ENCODE measurements around the gene VWCE. TPM values are rescaled to one million over a fixed set of nuclear protein-coding genes. Genes with fewer than 3 reads are reported as not detected.

VWCE gene, protein sequence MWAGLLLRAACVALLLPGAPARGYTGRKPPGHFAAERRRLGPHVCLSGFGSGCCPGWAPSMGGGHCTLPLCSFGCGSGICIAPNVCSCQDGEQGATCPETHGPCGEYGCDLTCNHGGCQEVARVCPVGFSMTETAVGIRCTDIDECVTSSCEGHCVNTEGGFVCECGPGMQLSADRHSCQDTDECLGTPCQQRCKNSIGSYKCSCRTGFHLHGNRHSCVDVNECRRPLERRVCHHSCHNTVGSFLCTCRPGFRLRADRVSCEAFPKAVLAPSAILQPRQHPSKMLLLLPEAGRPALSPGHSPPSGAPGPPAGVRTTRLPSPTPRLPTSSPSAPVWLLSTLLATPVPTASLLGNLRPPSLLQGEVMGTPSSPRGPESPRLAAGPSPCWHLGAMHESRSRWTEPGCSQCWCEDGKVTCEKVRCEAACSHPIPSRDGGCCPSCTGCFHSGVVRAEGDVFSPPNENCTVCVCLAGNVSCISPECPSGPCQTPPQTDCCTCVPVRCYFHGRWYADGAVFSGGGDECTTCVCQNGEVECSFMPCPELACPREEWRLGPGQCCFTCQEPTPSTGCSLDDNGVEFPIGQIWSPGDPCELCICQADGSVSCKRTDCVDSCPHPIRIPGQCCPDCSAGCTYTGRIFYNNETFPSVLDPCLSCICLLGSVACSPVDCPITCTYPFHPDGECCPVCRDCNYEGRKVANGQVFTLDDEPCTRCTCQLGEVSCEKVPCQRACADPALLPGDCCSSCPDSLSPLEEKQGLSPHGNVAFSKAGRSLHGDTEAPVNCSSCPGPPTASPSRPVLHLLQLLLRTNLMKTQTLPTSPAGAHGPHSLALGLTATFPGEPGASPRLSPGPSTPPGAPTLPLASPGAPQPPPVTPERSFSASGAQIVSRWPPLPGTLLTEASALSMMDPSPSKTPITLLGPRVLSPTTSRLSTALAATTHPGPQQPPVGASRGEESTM
- total RNA-seq, result 1 to 10 TPM in 1 of 4 donors, under 1 TPM in 1, not detected in 2; 0.85 to 1.2 TPM

DNA sequence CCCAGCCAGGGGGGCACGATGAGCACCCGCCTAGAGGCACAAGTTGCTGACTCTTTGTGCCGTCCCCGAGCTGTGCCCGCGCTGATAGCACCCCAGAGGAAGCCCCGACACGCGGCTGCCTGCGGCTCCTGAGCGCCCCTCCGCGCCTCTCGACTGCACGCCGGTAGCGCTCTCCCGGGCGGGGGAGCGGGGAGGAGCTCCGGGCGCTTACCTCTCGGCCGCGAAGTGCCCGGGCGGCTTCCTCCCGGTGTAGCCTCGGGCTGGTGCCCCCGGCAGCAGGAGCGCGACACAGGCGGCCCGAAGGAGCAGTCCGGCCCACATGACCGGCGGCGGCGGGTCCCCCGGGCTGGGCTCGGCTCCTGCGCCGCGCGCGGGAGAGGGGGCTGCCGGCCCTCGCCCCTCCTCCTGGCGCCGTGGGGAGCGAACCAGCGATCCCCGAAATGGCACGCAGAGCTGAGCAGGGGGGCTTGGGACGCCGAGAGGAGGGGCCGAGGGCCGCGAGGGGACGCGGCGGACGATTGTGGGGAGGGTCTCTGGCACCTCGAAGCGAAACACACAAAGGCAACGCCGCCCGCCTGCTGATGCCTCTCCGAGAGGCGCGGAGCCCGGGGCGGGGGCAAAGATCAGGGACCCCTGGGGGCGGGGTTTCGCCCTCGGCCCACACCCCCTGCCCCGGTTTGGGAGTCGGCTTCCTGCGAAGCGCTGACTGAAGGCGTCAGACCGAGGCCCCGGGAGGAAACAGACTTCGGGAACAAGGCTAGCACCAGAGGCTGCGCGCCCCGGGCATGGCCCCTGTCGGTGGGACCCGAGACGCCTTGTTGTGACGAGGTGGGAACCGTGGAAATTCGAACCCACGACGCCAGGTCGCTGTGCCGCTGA, at the start of gene VWCE:
TSS of gene VWCE (minus strand) at position 600 of the 879 bp plus-strand sequence. CDS start at position 321, 279 bp downstream.
- DNase-seq, result peak; percentile 18 to 73 (median 64)
- Histone ChIP-seq H3K27me3 (peaks cover 0 to 12% of the 10 kb centered on the region in 2 donors), H3K9me3 (no peaks in the 10 kb centered on the region), H3K4me1 (peaks cover 0 to 28% (median 16%) of the 10 kb centered on the region in 4 donors), H3K27ac (peak within 1 kb of the TSS in 1 of 4 donors; percentile 5), H3K36me3 (peaks cover 0 to 12% (median 0%) of the 10 kb centered on the region in 3 donors), H3K4me3 (peak within 1 kb of the TSS; percentile 40 to 66 (median 60))
- TF ChIP-seq CTCF (IDR thresholded peaks at IDR 0.05), result peak in 2 of 6 experiments; percentile 11 to 14
- no peak for TF ChIP-seq POLR2A (IDR thresholded peaks at IDR 0.05)

GRCh38 chr11:61343792-61344745, 49.0 kb upstream of the VWCE start:
- Histone ChIP-seq H3K4me3 (no peak overlapping the region), H3K4me1 (peaks cover 0 to 3% (median 0%) of the 10 kb centered on the region in 4 donors), H3K27me3 (no peaks in the 10 kb centered on the region), H3K27ac (no peak overlapping the region), H3K36me3 (peaks cover 0 to 74% (median 0%) of the 10 kb centered on the region in 3 donors), H3K9me3 (no peaks in the 10 kb centered on the region)
- no peak for DNase-seq
- TF ChIP-seq CTCF (IDR thresholded peaks at IDR 0.05) (no peak), POLR2A (IDR thresholded peaks at IDR 0.05) (no peak)

GRCh38 chr11:61342207-61342803, 47.2 kb upstream of the VWCE start:
- Histone ChIP-seq H3K27ac (no peak overlapping the region), H3K4me3 (no peak overlapping the region)

More at GRCh38 chr11:61342207-61342803, 47.2 kb upstream of the VWCE start:
- Histone ChIP-seq H3K9me3 (no peaks in the 10 kb centered on the region), H3K4me1 (peaks cover 0 to 3% (median 0%) of the 10 kb centered on the region in 4 donors), H3K36me3 (peaks cover 0 to 77% (median 0%) of the 10 kb centered on the region in 3 donors), H3K27me3 (no peaks in the 10 kb centered on the region)
- TF ChIP-seq CTCF (IDR thresholded peaks at IDR 0.05) (no peak), POLR2A (IDR thresholded peaks at IDR 0.05) (no peak)
- no peak for DNase-seq
